Measurements from ENCODE around the gene SLC16A10.
"Not testable (repeated sequence)": the region's sequence is repeated elsewhere in the genome, so short reads cannot be mapped to it uniquely, and the experiment has no call there.

Gene SLC16A10

GRCh38 chr6:111132669-111133068 is 45.4 kb downstream of the SLC16A10 start:
- DNase-seq (ENCODE audit: low read depth), result not testable (repeated sequence)

- not testable (repeated sequence) for DNase-seq (ENCODE audit: low read depth)
These were observed 47.0 kb downstream of the SLC16A10 start for GRCh38 chr6:111134236-111134869.

GRCh38 chr6:111137489-111138093 is 50.3 kb downstream of the SLC16A10 start:
- not testable (repeated sequence) for DNase-seq (ENCODE audit: low read depth)

GRCh38 chr6:111147440-111147839 is 60.1 kb downstream of the SLC16A10 start:
- no peak for DNase-seq (ENCODE audit: low read depth)

GRCh38 chr6:111148110-111148509 is 60.8 kb downstream of the SLC16A10 start:
- no peak for DNase-seq (ENCODE audit: low read depth)

DNA sequence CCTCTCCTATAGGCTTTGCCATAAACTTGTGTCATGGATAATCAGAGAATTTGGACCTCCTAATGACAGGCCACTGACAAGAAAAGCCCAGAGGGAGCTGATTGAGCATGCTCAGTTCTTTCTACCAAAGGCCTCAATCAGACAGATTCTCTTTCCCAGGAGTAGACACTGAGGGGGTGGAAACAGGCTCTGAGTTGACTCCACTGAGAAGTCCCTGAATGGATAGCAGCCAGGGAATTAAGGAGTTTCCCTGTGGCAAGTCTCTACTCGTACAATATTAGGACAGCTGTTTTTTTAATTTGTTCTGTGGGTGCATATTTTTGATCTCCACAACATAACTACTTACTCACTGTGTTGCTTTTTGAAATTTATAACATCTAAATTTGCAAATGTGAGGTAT is 63.3 kb downstream of the SLC16A10 start:
- no peak for DNase-seq (ENCODE audit: low read depth)

DNA sequence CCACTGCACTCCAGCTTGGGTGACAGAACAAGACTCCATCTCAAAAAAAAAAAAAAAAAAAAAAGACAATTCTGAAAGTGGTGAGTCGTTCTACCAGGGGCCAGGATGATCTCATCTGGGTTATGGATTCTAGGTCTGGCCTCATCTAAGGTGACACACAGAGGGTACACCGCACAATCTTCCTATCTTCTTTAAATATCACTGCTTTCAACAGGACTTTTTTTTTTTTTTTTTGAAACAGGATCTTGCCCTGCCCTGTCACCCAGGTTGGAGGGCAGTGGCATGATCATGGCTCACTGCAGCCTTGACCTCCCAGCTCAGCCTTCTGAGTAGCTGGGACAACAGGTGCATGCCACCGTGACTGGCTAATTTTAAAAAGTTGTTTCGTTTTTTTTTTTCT is 67.7 kb downstream of the SLC16A10 start:
- no peak for DNase-seq (ENCODE audit: low read depth)

- DNase-seq (ENCODE audit: low read depth), result no peak
These were observed 70.1 kb downstream of the SLC16A10 start for GRCh38 chr6:111157412-111157811.

GRCh38 chr6:111159633-111160032 is 72.3 kb downstream of the SLC16A10 start:
- no peak for DNase-seq (ENCODE audit: low read depth)

GRCh38 chr6:111161650-111162049 is 74.3 kb downstream of the SLC16A10 start:
- no peak for DNase-seq (ENCODE audit: low read depth)

DNA sequence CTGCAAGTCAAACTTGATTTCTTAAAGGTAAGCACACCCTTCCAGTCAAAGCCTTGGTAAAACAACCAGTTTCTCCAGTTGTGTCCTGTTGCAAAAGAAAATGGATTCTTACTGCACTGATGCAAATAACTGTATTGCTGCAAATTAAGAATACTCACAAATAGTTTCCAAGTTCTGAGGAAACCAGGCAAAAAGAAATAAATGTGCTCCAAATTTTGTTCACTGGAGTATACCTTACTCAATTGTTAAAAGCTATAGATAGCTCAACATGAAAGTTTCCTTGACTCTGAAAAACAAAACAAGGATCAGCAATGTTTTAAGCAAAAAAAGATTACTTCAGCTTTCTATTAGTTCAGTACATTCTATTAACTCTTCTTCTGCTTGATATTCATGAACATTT is 75.2 kb downstream of the SLC16A10 start:
- DNase-seq (ENCODE audit: low read depth), result no peak

DNA sequence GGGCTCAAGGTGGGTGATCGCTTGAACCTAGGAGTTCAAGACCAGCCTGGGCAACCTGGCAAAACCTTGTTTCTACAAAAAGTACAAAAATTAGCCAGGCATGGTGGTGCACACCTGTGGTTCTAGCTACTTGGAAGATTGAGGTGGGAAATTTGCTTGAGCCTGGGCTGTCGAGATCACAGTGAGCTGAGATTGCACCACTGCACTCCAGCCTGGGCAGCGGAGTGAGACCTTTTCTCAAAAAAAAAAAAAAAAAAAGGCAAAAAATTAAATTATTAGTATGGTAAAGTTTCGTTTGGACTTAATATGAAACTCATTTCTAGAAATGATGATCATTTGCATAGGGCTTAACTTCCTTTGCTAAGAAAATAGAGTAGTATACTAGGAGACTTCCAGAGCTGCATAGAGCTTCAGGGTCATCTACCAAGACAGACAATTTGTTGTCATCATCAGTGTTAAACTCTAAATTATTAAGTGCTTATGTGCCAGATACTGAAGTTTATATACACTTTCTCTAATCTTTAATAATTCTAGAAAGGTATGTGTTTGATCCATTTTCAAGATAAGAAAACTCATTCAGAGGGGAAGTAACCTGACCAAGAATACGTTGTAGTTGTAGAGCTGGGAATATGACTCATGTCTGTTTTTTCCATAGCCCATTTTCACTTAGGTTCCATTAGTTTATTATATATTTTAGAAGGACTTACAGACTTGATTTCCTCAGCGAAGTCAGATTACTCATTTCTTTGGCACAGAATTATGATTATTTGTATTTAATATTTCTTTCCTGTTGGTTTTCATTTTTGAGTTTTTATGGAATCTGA is 84.5 kb downstream of the SLC16A10 start:
- no peak for DNase-seq (ENCODE audit: low read depth)

GRCh38 chr6:111172563-111172962 is 85.3 kb downstream of the SLC16A10 start:
- DNase-seq (ENCODE audit: low read depth), result no peak

DNA sequence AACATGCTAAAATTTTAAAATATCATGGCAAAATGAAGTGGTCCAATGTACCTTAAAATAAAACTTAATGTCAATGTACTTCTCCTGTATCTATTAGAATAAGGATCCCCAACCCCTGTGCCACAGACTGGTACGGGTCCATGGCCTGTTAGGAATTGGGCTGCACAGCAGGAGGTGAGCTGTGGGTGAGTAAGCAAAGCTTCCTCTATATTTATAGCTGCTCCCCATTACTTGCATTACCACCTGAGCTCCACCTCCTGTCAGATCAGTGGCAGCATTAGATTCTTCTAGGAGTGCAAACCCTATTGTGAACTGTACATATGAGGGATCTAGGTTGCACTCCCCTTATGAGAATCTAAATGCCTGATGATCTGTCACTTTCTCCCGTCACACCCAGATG is 86.0 kb downstream of the SLC16A10 start:
- DNase-seq (ENCODE audit: low read depth), result no peak

DNA sequence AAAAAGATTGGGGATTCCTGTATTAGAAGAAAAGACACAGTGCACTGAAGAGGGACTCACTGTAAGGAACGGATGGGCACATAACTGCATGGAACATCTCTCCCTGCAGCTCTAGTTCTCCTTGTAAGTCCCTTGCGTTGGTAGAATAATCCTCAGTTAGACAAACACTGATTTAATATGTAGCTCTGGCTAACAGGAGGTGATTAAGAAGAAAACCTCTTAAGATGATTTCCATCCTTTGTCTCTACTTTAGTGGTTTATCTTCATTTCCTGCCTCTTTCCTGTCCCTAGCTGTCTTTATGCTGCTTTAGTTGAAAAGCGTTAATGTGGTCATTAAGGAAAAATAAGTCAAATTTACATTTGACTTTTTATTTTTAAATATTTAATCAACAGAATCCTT is 86.6 kb downstream of the SLC16A10 start:
- no peak for DNase-seq (ENCODE audit: low read depth)

DNA sequence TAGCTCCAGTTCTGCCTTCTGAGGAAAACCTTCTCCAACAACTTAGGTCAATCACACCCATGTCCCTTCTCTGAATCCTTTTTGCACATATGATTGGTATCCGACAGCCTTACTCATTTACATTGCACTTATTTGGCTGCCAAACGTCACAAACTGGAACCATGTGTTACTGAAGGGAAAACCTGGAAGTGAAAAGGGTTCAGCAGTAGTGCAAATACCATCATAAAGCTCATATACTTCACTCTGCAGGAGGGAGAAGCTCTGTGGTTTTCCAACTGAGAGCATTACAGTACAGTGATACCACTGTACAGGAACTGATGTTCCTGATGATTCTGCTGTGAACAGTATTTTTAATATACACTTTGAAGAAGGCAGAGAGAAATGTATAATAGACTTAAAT is 87.8 kb downstream of the SLC16A10 start:
- DNase-seq (ENCODE audit: low read depth), result no peak

GRCh38 chr6:111176038-111176759 is 88.9 kb downstream of the SLC16A10 start:
- DNase-seq (ENCODE audit: low read depth), result no peak

DNA sequence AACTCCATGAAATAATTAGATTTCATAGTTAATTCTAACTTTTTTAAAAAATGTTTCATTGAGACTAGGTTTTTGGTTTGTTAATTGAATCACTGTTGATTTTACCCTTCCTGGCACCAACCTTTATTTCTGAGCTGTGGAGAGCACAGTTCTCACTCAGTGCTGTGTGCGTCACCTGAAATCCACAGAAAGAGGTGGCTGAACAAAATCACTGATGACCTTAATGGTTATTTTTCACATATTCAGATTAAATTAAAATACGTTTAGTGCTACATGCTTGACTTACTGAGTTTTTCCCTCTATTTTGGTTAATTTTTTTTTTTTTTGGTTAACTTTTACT is 89.4 kb downstream of the SLC16A10 start:
- no peak for DNase-seq (ENCODE audit: low read depth)

DNA sequence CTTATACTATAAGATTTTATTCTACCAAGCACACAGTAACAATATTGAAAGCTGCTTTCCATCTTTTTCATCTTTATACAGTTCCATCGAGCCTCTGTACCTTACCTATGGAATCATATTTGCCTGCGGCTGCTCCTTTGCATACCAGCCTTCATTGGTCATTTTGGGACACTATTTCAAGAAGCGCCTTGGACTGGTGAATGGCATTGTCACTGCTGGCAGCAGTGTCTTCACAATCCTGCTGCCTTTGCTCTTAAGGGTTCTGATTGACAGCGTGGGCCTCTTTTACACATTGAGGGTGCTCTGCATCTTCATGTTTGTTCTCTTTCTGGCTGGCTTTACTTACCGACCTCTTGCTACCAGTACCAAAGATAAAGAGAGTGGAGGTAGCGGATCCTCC is 89.8 kb downstream of the SLC16A10 start:
- DNase-seq (ENCODE audit: low read depth), result no peak

GRCh38 chr6:111183702-111184517 is 96.6 kb downstream of the SLC16A10 start:
- no peak for DNase-seq (ENCODE audit: low read depth)

DNA sequence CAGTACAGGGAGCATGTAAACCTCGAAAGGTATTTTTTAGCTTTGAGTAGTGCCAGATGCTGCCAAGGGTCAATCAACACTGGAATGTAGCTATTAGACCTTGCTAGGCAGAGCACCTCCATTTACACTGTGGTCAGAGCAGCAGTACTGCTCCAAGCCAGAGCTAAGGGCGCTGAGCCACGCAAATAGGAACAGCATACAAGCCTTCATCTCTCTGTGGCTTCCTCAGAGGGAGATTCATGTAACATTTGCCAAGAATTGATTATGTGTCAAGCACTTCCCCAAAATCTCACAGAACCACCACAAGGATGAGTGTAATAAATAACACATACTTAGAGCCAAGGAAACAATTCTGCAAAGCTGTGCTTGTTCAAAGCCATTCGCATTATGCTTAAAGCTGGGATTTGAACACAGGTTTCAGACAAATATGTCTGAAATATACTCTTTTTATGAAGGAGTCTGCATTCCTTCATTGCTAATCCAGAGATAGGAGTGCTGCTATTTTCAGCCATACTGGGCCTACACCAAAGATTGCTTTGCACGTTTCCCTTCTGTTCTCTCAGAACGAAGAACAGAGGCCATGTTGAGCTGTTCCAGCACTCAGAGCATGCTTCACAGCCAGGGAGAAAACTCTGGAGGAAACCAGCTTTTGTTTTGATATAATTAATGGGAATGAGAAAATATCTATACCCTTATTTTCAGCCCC is 97.7 kb downstream of the SLC16A10 start:
- DNase-seq (ENCODE audit: low read depth), result no peak
